T-helper 9 cell (primary cell): ENCODE data around the gene CEP72.
"Not testable (repeated sequence)": the region's sequence is repeated elsewhere in the genome, so short reads cannot be mapped to it uniquely, and the experiment has no call there.

Experiments
- DNase-seq: peaks from one replicate; pipeline ENCODE4 v3.0.0-alpha.2; 2020
- total RNA-seq, 2 donors: gene quantifications; one replicate each; lab custom pipeline; 2026; lab: John Stamatoyannopoulos, UW

Gene CEP72, protein sequence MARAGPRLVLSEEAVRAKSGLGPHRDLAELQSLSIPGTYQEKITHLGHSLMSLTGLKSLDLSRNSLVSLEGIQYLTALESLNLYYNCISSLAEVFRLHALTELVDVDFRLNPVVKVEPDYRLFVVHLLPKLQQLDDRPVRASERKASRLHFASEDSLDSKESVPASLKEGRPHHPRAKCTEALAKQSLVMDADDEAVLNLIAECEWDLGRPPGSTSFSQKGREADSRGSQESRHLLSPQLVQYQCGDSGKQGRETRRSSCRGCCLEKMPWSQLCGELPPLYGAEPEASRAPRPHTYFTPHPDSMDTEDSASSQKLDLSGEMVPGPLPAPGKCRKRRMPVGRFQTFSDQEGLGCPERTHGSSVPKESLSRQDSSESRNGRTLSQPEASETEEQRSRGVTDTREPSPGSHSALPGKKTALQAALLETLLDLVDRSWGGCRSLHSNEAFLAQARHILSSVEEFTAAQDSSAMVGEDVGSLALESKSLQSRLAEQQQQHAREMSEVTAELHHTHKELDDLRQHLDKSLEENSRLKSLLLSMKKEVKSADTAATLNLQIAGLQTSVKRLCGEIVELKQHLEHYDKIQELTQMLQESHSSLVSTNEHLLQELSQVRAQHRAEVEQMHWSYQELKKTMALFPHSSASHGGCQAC
- total RNA-seq = 9.9 to 14.2 reads per million in 2 donors

GRCh38 chr5:611731-612486 lies at the start of gene CEP72:
CEP72 (plus strand) TSS chr5:612340; CDS start chr5:612362, 22 bp downstream.
- peak; percentile 95 for DNase-seq

GRCh38 chr5:565782-566440 lies 46.2 kb upstream of the CEP72 start:
- DNase-seq = no peak

DNA sequence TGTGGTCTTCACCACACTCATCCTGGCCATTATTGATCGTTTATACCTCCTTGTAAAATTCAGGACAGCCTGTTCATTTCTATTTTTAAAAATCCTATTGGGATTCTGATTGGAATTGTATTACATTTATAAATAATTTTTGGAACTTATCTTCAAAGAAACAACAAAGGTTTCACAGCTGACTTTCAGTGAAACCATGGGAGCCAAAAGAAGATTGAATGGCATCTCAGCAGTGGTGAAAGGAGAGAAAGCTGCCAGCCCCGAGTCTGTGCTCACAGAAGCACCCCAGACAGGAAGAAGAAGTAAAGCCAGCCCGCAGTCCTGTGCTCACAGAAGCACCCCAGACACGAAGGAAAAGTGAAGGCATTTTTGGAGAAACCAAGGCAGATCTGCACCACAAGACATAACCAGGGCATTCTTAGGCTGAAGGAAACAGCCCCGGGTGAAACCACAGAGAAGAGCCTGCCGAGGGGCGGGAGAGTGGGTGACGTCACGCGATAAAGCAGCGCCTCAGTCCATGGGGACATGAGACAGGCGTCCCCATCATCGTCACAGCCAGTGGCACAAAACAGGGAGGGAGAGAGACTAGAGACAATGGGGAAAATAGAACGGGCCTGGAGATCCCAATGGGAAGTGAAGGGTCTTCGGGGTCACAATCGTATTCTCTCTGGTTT lies 45.4 kb upstream of the CEP72 start:
- no peak for DNase-seq

DNA sequence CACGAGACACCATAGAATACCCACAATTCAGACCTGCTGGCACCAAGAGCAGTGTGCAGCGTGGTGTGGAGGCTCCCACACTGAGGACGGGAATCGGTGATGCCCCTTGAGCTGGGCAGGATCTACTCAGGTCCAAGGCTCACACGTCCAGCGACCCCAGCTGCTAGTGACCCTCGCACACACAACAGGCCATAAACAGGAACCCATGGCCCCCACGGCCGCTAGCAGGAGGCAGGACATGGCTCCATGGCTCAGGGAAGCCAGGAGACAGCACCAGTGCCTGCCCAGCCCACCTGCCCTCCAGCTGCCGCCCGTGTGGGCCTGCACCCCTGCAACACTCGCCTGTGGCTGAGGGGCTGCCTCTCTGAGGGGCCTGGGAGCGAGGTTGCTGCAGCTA lies 44.5 kb upstream of the CEP72 start:
- DNase-seq = no peak

DNA sequence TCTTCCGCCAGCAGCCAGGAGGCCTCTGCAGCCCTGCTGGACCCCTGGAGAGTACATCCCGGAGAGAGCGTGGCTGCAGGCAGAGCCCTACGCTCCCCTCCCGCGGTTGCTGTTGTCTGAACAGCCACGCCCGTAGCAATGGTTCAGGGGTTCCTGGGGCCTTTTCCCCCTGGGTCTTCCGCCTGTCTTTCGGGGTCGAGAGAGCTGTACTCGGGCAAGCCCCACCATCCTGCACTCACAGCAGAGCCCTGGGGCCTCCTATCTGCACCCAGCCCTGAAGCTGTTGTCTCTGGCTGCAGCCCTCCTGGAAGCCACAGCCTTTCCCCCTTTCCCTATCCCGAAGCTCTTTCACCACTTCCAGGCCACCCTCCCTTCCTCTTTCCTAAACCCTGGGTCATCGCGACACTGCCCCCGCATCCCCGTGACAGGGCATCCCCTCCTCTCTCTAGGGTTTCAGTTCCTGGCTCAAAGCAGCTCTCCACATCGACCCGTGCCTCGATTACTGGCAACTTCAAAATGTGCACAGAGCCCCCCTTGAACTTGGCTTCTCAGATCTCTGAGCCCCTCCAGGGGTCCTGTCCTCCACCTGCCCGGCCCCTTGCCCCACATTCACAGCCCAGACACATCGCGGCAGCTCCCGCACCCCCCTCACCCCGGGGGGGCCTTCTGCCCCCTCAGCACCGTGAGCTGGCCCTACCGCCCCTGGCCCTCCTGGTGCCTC lies 43.9 kb upstream of the CEP72 start:
- DNase-seq = no peak

DNA sequence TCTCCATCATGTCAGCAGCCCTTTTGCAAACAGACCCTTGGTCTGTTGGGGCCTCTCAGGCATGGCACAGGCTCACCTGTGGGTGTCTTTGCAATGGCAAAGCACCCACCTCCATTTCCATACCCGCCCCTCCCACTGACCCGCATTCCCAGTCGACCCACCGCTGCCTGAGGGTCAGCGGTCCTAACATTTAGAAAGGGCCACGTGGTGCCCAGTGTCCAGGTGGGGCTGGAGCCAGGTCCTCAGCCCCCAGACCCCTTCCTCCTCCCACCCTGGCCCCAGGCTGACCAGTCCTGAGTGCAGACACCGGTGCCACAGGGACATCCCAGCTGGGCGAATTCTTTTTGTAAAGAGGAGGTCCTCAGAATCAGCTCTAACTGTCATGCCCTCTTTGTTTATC lies 43.3 kb upstream of the CEP72 start:
- no peak for DNase-seq

DNA sequence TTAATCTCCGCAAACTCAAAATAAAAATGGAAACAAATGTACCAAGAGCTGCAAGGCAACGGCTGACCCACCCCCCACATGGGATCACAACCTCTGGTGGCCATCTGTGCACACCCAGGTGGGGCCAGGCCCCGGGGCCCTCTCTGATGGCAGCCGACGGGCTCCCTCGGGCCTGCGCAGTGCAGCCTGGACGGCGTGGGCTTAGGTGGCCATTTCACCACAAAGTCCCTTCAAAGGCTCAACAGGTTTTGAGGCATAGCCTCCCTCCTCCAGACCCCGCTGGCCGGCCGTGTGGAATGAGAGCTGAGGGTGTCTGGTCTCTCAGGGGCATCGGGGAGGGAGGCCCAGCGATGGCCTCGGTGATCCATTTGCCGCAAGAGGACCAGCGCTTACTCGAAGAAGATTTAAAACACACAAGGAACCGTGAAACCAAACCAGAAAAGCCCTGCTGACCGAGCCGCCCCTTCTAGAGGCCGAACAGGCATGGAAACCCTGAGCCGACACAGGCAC lies 42.7 kb upstream of the CEP72 start:
- no peak for DNase-seq

DNA sequence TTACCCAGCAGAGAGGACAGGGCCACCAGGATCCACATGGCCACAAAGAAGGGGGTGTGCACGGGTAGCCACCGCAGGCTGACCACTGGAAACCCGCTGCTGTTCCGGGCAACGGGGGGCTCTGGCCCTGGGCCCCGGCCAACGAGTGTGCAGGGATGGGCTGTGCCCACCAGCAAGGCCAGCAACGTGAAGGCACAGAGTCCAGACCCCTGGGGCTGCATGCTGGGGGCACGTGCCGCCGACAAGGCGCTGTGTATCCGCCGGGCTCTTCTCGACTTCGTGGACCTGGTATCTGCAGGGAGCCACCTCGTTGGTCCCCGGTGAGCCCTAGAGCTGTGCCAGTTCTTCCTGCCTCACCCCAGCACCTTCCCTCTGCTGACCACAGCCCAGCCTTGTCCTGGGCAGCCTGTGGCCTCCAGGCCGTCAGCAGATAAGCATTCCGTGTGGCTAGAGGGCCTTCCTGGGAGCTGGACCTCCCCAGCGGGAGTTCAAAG lies 42.2 kb upstream of the CEP72 start:
- DNase-seq = no peak

- no peak for DNase-seq
These were observed 41.7 kb upstream of the CEP72 start for GRCh38 chr5:570446-570845.

GRCh38 chr5:570886-571285 lies 41.3 kb upstream of the CEP72 start:
- DNase-seq = no peak

DNA sequence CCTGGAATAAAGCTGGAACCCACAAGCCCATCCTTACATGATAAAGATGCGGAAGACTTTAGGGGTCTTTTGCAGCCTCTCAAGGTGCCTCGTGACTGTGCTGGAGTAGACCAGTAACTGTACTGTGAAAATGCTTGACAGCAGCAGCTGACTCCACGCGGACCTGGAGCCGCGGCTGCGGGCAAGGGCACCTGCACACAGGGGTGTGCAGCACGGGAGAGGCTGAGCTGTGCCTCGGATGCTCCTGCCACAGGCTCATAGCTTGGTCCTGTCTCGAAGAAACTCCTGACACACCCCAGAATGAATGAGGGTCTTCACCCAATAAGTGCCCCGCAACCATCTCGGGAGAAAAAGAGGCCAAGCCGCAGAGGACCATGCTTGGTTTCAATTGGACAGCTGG lies 40.3 kb upstream of the CEP72 start:
- DNase-seq = no peak

- no peak for DNase-seq
These were observed 39.6 kb upstream of the CEP72 start for GRCh38 chr5:572398-573019.

DNA sequence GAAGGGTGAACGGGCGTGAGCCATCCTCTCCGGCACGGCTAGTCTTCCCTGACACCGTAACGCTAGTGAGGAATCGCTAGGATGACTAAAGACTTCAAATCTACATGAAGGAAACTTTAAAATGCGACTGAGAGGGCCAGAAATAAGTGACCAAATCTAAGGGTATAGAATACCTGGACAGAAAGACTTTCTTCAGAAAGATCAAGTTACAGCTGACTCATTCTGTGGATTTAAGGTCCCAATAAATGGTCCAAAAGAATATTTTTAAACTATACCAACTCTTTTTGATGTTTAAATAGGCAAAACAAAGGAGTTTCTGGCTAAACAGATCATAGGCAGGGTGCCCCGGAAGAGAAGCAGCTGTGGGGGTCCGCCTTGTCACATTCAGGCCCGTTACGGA lies 38.9 kb upstream of the CEP72 start:
- DNase-seq = no peak

DNA sequence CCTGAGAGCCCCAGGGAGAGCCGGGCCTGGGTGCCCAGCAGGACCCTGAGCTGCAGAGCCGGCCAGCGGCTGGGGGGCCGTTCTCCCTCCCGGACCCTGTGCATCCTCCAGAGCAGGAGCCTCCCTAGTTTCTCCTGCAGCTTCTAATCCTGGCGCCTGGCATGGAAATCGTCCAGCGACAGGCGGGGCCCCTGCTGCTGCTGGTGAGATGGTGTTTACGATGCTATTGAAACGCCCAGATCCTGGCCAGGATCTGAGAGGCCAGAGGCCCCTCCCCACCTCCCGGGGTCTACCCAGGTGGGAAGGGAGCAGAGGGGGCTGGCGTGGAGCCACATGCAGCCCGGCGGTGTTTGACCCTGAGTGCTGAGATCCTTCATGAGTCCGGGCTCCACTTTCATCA lies 38.2 kb upstream of the CEP72 start:
- DNase-seq = no peak

GRCh38 chr5:574906-575305 lies 37.2 kb upstream of the CEP72 start:
- no peak for DNase-seq

DNA sequence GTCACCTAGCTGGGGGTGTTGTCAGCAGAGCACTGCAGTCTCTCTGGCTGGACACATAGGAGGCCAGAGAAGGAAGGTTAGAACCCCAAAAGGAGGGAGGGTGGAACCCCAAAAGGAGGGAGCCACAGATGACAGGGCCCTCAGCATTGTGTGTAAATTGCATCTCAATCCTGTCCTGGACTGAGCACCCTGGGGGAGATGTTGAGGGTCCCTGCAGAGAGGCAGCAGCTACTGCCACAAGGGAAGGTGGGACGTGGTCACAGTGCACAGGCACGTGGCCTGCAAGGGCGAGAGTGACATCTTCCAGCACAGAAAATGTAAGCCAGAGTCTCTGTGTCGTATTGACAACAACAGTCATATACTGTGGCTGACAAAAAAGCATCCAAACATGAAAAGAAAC lies 36.5 kb upstream of the CEP72 start:
- no peak for DNase-seq

GRCh38 chr5:577214-577613 lies 34.9 kb upstream of the CEP72 start:
- DNase-seq = not testable (repeated sequence)

DNA sequence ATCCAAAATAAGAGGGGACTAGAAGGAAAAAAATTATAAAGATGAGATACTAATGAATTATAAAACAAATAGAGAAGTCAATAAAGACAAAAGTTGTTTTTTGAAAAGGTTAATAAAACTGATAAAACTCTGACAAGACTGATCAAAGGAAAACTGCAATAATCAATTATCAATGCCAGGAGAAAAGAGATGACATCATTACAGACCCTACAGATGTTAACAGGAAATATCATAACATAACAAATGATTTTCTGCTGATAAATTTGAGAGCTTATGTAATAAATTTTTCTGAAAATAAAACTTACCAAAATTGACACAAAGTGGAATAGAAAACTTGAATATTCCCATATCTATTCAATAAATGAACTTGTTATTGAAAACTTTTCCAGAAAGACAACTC lies 34.3 kb upstream of the CEP72 start:
- no peak for DNase-seq

DNA sequence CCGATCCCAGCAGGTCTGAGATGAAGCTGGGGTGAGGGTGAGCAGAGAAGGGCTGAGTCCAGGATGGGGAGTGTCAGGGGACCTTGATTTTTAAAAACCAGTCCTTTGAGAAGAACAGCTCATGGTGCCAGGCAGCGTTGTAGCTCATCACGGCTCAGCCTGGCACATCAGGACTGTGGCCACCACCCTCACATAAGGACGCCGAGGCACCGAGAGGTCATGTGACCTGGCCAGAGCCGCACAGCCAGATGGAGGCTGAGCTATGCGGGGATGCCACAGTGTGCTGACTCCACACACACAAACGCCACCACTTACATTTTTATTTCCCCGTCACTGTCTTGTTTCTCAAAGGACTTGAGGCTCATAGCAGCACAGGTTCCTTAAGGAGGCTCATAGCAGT lies 32.9 kb upstream of the CEP72 start:
- no peak for DNase-seq

GRCh38 chr5:579746-580366 lies 32.3 kb upstream of the CEP72 start:
- no peak for DNase-seq
